Mucosa of descending colon (tissue), 3 donors: ENCODE measurements around the gene CFAP45. TPM values are rescaled to one million over a fixed set of nuclear protein-coding genes. Genes with fewer than 3 reads are reported as not detected.

Experiments
- ATAC-seq: fragments of 200-7000 bp; cut with Tn5 transposase; one replicate; pipeline ENCODE4 v1.9.1; 2020; ENCODE audit warnings: mild to moderate bottlenecking, moderate library complexity
- DNase-seq, 3 donors: peaks; one replicate each; pipeline ENCODE4 v3.0.0-alpha.2; 2020
- H3K36me3 ChIP-seq: fragments of 200-600 bp; one replicate; pipeline ENCODE4 v1.8.0; 2021; ENCODE audit warnings: low read depth, mild to moderate bottlenecking
- H3K4me1 ChIP-seq: fragments of 200-600 bp; one replicate; pipeline ENCODE4 v1.8.0; 2021; ENCODE audit warnings: low read depth, mild to moderate bottlenecking
- H3K4me3 ChIP-seq: fragments of 200-600 bp; one replicate; pipeline ENCODE4 v1.8.0; 2021; ENCODE audit warnings: mild to moderate bottlenecking
- H3K9me3 ChIP-seq: fragments of 200-600 bp; one replicate; pipeline ENCODE4 v1.8.0; 2021; ENCODE audit warnings: mild to moderate bottlenecking
- intact Hi-C, 2 donors: fragments of 100-400 bp; cut with DNase I in 1 of 2; cut with micrococcal nuclease in 1 of 2; formaldehyde crosslinking; loops; one replicate each; pipeline versions ENCODE4 v1.11.0 to v1.11.1; 2022; cut with DNase I, micrococcal nuclease
- long read RNA-seq, 2 donors: library from polyadenylated mRNA; unstranded; transcript quantifications; one replicate each; pipeline ENCODE4 v2.0.0, GENCODE V29; 2019 to 2021
- total RNA-seq, 3 donors: library from RNA; stranded (reverse); fragmentation: NEBNext Ultra II Directional in 2 of 3; extraction: Animal tissue kit (Norgen Biotek cat#: 25700) in 2 of 3; gene quantifications; one replicate each; pipeline versions ENCODE4 v1.2.1 to v1.2.4, GENCODE V29; 2021 to 2023
- TF ChIP-seq, protein P1 (sequence below): fragments of 200-600 bp; IDR thresholded peaks from one replicate; pipeline ENCODE4 v1.8.0; 2022; ENCODE audit warnings: antibody characterized with exemption, mild to moderate bottlenecking
- donor health status: DM: no; HTN: no; CAD: no; lungs with moderate emphysema.
- donor health status: DM: no; HTN: no; CAD: no.
- donor health status: DM: no; HTN: yes; CAD: no.

CFAP45 gene, protein sequence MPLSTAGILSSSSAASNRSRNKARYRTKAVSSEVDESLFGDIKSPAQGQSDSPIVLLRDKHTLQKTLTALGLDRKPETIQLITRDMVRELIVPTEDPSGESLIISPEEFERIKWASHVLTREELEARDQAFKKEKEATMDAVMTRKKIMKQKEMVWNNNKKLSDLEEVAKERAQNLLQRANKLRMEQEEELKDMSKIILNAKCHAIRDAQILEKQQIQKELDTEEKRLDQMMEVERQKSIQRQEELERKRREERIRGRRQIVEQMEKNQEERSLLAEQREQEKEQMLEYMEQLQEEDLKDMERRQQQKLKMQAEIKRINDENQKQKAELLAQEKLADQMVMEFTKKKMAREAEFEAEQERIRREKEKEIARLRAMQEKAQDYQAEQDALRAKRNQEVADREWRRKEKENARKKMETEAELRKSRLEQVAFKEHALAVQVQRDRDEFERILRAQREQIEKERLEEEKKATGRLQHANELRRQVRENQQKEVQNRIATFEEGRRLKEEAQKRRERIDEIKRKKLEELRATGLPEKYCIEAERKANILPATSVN
- under 1 TPM in 2 of 3 donors, not detected in 1; 0.36 to 0.57 TPM for total RNA-seq
- long read RNA-seq, donor 1, result 0 reads
- long read RNA-seq, donor 2, partial matches to known transcripts, result 0 of 1 reads
- long read RNA-seq, donor 2, other reads (novel, unspliced or antisense), result 1 of 1 reads

DNA sequence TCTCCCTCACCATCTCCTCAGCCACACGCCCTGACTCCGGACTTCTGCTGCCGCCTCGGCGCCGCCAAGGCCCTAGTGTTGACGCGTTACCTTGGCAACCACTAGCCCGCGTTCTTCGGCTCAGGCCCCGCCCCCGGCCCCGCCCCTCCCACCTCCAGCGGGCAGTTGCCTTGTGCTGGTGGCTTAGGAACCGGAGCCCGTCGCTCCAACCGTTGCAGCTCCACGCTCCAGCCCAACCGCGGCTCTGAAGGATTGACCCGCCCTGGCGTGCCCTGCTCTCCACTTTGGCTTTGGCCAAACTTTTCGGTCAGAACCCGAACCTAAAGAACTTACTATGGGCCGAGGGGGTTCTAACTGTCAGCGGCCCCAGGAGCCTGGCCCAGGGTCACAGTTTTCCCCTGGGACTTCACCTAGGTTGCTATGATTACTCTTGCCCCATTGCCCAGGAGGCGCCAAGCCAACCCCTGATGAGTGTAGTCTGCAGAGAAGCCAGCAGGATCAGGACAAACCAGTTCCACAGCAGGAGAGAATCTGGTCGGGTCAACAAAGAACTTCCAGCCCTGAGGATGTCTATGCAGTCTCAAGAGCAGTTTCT lies at the start of gene CFAP45:
TSS of gene CFAP45 (minus strand) at position 80 of the 595 bp plus-strand sequence. CDS start at position 13, 67 bp downstream.
- intact Hi-C loops, result no loop called here
- peak; percentile 96 for ATAC-seq

DNA sequence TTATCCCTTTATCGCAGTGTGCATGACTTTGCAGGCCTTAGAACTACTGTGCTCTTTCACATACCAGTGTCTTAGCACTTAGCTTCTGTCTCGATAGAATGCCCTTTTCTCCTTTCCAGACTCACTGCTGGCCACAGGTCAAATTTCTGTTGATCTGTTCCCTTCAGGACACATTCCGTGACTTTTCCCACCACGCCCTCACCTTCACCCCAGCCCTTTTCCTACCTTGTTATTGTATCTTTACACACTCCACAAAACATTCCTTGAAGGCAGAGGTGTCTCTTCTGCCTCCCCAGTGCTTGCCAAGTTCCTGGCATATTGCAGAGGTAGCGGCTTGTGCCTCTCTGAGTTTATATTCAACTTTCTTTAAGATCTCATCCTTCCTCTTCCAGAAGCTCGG lies 49.2 kb upstream of the CFAP45 start:
- intact Hi-C loops, result no loop called here
- peaks cover 40% of the 10 kb centered on the region for H3K4me1 ChIP-seq
- H3K4me3 ChIP-seq, result no peak overlapping the region
- H3K36me3 ChIP-seq, result no peaks in the 10 kb centered on the region
- TF ChIP-seq, protein P1, sequence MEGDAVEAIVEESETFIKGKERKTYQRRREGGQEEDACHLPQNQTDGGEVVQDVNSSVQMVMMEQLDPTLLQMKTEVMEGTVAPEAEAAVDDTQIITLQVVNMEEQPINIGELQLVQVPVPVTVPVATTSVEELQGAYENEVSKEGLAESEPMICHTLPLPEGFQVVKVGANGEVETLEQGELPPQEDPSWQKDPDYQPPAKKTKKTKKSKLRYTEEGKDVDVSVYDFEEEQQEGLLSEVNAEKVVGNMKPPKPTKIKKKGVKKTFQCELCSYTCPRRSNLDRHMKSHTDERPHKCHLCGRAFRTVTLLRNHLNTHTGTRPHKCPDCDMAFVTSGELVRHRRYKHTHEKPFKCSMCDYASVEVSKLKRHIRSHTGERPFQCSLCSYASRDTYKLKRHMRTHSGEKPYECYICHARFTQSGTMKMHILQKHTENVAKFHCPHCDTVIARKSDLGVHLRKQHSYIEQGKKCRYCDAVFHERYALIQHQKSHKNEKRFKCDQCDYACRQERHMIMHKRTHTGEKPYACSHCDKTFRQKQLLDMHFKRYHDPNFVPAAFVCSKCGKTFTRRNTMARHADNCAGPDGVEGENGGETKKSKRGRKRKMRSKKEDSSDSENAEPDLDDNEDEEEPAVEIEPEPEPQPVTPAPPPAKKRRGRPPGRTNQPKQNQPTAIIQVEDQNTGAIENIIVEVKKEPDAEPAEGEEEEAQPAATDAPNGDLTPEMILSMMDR, result no peak
- no peaks in the 10 kb centered on the region for H3K9me3 ChIP-seq
- ATAC-seq (peak; percentile 24), DNase-seq (peak in 2 of 3 donors; percentile 27 to 65)

More for the DNA sequence above, at the start of gene CFAP45:
- TF ChIP-seq, protein P1, result no peak
- Histone ChIP-seq H3K4me1 (peaks cover 9% of the 10 kb centered on the region), H3K9me3 (no peaks in the 10 kb centered on the region), H3K36me3 (no peaks in the 10 kb centered on the region), H3K4me3 (no peak within 1 kb of the TSS)
- peak; percentile 90 to 92 (median 91) for DNase-seq

DNA sequence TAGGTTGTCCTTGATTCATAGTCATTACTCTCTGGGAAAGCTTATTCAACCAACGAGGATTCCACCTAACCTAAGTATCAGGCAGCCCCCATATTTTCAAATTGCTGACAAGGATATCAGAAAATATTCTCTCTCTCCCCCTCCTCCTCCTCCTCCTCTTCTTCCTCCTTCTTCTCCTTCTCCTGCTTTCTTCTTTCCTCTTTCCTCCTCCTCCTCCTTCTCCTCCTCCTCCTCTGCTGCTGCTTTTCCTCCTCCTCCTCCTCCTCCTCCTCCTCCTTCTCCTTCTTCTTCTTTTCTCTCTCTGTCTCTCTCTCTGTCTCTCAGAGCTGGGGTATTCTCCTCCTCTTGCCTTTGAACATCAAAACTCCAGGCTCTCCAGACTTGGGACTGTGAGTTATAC lies 48.0 kb upstream of the CFAP45 start:
- no peak overlapping the region for H3K4me3 ChIP-seq
- no peaks in the 10 kb centered on the region for H3K36me3 ChIP-seq
- TF ChIP-seq, protein P1, result no peak
- no peaks in the 10 kb centered on the region for H3K9me3 ChIP-seq
- peaks cover 40% of the 10 kb centered on the region for H3K4me1 ChIP-seq
- intact Hi-C loops, result no loop called here
- DNase-seq, result no peak
- ATAC-seq, result no peak

DNA sequence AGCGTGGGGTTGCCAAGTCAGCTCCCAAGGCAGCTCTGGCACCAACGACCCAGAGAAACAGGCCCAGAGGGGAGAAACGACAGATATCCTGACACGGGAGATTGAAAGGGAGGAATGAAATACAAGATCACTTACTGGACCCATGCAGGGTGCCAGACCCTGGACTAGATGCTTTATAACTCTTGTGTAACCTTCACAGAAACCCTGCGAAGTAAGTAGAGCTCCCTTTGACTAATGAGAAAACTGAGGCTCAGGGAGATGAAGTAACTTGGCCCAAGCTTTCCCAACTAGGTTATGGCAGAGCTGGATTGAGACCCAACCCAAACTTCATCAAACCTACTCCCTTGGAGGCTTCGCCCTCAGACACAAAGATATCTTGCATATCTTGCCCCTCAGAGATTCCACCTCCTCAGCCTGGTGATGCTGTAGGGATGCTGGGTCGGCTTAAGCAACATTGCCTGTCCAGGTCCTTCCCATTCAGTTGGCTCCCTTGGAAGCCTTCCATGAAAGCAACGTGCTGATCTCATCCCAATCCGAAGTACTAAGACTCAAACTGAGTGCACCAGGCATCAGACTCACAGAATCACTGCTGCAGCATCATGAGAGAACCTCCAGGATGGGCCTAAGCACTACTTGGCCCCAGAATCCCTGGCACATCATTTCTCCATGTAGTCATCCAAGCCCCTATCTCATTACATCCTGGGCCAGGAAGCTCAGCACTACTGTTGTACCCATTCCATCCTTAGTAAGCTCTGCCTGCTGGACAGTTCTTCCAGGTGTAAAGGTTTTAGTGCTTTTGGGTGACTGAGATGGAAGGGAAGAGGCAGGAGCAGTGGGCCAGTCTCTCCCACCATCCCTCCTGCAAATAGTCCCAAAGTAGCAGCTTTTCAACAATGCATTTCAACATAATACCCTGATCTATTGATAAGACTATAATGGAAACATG lies 46.5 kb upstream of the CFAP45 start:
- H3K4me1 ChIP-seq, result peaks cover 40% of the 10 kb centered on the region
- H3K36me3 ChIP-seq, result no peaks in the 10 kb centered on the region
- ATAC-seq (no peak), DNase-seq (no peak)
- TF ChIP-seq, protein P1, result no peak
- no peaks in the 10 kb centered on the region for H3K9me3 ChIP-seq
- intact Hi-C loops, result no loop called here
- no peak overlapping the region for H3K4me3 ChIP-seq
